ENCODE data around the gene STARD7. TPM values are rescaled to one million over a fixed set of nuclear protein-coding genes. Genes with fewer than 3 reads are reported as not detected.

The STARD7 gene
- total and polyA plus RNA-seq, 2 of the 13 experiments (the other 11 are each of a cell fraction or from before 2014, with no cell fraction given) = 88.2 to 300 TPM

GRCh38 chr2:96208143-96209010 is at the start of gene STARD7 (continued):
- TF ChIP-seq ZNF407 (CRISPR knock-in tag; IDR thresholded peaks at IDR 0.05; ENCODE audit: not compliant biosample characterization) = peak; percentile 93
- peak; percentile 34; the same call in 1 of the 2 replicates for TF ChIP-seq ZNF878 (CRISPR knock-in tag; IDR thresholded peaks at IDR 0.05)
- TF ChIP-seq SMARCC2 (IDR thresholded peaks at IDR 0.05) = no peak
- peak; percentile 79; the same call in 1 of the 2 replicates for TF ChIP-seq ZNF841 (CRISPR knock-in tag; IDR thresholded peaks at IDR 0.05; ENCODE audit: borderline replicate concordance)
- TF ChIP-seq, protein P1, sequence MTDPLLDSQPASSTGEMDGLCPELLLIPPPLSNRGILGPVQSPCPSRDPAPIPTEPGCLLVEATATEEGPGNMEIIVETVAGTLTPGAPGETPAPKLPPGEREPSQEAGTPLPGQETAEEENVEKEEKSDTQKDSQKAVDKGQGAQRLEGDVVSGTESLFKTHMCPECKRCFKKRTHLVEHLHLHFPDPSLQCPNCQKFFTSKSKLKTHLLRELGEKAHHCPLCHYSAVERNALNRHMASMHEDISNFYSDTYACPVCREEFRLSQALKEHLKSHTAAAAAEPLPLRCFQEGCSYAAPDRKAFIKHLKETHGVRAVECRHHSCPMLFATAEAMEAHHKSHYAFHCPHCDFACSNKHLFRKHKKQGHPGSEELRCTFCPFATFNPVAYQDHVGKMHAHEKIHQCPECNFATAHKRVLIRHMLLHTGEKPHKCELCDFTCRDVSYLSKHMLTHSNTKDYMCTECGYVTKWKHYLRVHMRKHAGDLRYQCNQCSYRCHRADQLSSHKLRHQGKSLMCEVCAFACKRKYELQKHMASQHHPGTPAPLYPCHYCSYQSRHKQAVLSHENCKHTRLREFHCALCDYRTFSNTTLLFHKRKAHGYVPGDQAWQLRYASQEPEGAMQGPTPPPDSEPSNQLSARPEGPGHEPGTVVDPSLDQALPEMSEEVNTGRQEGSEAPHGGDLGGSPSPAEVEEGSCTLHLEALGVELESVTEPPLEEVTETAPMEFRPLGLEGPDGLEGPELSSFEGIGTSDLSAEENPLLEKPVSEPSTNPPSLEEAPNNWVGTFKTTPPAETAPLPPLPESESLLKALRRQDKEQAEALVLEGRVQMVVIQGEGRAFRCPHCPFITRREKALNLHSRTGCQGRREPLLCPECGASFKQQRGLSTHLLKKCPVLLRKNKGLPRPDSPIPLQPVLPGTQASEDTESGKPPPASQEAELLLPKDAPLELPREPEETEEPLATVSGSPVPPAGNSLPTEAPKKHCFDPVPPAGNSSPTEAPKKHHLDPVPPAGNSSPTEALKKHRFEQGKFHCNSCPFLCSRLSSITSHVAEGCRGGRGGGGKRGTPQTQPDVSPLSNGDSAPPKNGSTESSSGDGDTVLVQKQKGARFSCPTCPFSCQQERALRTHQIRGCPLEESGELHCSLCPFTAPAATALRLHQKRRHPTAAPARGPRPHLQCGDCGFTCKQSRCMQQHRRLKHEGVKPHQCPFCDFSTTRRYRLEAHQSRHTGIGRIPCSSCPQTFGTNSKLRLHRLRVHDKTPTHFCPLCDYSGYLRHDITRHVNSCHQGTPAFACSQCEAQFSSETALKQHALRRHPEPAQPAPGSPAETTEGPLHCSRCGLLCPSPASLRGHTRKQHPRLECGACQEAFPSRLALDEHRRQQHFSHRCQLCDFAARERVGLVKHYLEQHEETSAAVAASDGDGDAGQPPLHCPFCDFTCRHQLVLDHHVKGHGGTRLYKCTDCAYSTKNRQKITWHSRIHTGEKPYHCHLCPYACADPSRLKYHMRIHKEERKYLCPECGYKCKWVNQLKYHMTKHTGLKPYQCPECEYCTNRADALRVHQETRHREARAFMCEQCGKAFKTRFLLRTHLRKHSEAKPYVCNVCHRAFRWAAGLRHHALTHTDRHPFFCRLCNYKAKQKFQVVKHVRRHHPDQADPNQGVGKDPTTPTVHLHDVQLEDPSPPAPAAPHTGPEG (CRISPR knock-in tag; IDR thresholded peaks at IDR 0.05) = no peak; the same call in none of the 2 replicates
- peak; percentile 95 for TF ChIP-seq ZNF556 (CRISPR knock-in tag; IDR thresholded peaks at IDR 0.05; ENCODE audit: borderline replicate concordance)
- TF ChIP-seq ZNF121 (CRISPR knock-in tag; IDR thresholded peaks at IDR 0.05) = peak; percentile 49; the same call in 1 of the 2 replicates
- peak; percentile 93; the same call in 1 of the 2 replicates for TF ChIP-seq ZNF33B (CRISPR knock-in tag; IDR thresholded peaks at IDR 0.05)
- peak; percentile 84 for TF ChIP-seq TGIF2 (CRISPR knock-in tag; IDR thresholded peaks at IDR 0.05)
- TF ChIP-seq, protein P2, sequence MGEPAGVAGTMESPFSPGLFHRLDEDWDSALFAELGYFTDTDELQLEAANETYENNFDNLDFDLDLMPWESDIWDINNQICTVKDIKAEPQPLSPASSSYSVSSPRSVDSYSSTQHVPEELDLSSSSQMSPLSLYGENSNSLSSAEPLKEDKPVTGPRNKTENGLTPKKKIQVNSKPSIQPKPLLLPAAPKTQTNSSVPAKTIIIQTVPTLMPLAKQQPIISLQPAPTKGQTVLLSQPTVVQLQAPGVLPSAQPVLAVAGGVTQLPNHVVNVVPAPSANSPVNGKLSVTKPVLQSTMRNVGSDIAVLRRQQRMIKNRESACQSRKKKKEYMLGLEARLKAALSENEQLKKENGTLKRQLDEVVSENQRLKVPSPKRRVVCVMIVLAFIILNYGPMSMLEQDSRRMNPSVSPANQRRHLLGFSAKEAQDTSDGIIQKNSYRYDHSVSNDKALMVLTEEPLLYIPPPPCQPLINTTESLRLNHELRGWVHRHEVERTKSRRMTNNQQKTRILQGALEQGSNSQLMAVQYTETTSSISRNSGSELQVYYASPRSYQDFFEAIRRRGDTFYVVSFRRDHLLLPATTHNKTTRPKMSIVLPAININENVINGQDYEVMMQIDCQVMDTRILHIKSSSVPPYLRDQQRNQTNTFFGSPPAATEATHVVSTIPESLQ (CRISPR knock-in tag; conservative IDR thresholded peaks at IDR 0.05) = no peak
